Activated T-cell treated with anti-CD3 and anti-CD28 coated beads for 48 hours (primary cell): ENCODE results near the gene UBE3C.
"Not testable (repeated sequence)": the region's sequence is repeated elsewhere in the genome, so short reads cannot be mapped to it uniquely, and the experiment has no call there.

Experiments used
- DNase-seq: peaks from one replicate; pipeline ENCODE4 v3.0.0-alpha.2; 2020; ENCODE audit warnings: low read depth

The UBE3C gene

DNA sequence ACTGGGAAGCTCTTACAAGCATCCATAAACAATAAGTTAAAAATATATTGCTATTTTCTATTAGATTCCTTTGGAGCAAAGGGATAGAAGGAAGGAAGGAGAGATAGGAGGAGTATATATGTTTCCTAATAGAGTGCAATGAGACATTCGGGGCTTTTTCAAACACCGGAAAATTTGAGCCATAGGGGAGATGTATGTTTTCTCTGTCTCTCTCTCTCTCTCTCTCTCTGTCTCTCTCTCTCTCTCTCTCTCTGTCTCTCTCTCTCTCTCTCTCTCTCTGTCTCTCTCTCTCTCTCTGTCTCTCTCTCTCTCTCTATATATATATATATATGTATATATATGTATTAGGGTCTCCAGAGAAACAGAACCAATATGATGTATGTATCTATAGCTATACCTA is 7.9 kb upstream of the UBE3C start:
- not testable (repeated sequence) for DNase-seq

- no peak for DNase-seq
Observed at GRCh38 chr7:157132796-157133195, 5.9 kb upstream of the UBE3C start.

- DNase-seq: no peak
Observed at GRCh38 chr7:157133304-157133703, 5.4 kb upstream of the UBE3C start.

GRCh38 chr7:157136372-157136771 is 2.4 kb upstream of the UBE3C start:
- no peak for DNase-seq

- no peak for DNase-seq
Observed at GRCh38 chr7:157138101-157138423, 664 bp upstream of the UBE3C start.

- DNase-seq: peak; percentile 6
Observed at GRCh38 chr7:157139111-157139809, 534 bp downstream of the UBE3C start.

DNA sequence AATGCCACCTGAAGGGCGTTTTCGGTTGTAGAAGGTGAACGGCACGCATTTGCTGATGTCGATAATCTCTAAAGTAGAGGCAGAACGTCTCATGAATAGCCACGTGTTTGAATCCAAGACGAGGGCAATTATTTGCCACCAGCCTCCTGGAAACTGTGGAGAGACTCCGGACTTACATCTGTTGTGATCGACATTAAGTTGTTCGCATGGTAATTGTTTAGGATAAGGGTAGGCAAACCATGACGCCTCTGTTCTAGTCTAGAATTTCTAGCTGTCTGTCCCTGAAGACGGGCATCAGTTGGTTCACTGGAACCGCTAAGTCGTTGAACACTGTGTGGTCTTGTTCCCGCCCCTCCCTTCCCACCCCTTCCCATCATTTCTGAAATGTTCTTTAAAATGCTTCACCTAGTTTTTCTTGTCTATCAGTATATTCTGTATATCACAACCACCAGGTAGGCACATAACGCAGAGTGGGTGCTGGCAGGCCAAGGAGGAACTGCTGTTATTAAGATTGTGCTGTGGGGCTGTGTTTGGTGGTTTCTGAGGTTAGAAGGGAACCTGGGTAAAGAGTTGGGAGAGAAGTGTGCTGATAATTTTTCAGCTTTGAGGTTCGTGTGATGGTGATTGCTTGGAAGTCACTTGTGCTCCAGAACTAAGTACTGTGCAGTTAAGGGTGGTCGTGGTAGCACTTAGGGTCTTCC is 1.2 kb downstream of the UBE3C start:
- DNase-seq: no peak

DNA sequence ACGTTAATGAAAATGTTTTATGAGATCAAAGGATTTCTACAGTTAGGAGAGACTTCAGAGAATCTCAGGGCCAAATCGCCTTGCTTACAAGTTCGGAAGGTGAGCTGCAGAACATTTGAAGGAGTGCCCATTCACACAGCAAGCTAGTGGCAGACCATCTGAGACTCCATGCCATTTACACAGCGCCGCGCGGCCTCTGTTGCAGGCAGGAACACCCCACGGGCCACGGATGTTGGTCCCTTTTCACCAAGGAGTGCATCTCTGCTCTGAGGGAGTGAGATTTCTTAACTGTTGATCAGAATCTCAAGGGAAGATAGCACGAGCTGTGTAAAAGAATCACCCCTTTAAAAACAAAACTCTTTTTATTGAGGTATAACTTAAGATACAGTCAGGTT is 1.8 kb downstream of the UBE3C start:
- DNase-seq: no peak

DNA sequence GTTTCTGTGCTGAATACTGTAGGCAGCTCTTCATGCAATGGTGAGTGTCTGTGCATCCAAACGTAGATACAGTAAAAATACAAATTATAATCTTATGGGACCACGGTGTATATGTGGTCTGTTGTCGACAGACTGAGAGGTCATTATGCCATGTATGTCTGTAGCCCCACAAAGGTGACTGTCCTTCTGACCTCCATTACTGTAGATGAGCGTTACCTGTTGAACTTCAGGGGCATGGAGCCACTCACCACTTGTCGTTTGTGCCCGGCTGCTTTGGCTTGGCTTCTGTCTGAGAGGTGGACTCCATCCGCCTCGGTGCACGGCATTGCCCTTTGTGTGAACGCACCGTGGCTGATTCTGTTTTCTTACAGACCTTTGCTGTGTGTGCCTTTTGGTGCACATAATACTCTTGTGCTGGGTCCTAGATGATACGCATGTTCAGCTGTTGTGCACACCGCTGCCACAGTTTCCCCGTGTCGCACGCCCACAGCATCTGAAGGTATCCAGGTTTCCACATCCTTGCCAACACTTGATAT is 2.9 kb downstream of the UBE3C start:
- DNase-seq: no peak

- no peak for DNase-seq
Observed at GRCh38 chr7:157143788-157144187, 5.1 kb downstream of the UBE3C start.

DNA sequence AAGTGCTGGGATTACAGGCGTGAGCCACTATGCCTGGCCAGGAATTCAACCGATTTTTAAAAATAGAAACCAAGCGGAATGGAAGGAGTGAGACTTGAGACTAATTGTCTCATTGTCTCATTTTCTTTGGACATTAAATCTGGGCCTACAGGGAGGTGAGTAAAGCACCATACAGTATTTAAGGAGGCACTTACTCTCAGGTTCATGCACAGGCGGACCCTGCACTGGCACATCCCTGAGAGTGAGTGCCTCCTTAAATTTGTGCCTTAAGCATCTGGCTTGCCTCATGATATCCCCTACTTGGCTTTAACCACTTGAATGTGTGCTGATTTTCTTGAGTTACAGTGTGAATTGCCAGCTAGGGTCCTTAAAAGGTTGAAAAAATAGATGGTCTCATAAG is 10.6 kb downstream of the UBE3C start:
- DNase-seq: no peak

DNA sequence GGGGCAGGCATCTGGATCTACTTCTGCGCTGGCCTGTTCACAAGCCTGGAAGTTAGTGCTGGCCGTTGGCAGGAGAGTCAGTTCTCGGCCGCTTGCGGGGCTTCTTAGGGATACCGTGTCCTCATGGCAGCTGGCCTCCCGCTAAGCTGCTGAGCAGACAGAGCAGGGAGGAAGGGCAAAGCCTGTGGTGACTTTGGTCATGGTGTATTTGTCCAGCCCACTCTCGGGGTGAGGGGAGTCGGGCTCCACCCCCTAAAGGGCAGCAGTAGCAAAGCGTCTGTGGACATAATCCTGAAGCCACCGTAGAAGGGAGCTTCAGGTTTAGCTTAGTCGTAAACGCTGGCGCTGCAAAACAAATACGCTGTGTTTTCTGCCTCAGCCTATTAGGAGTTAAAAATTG is 12.2 kb downstream of the UBE3C start:
- no peak for DNase-seq

- no peak for DNase-seq
Observed at GRCh38 chr7:157151626-157152339, 13.1 kb downstream of the UBE3C start.

GRCh38 chr7:157152391-157152937 is 13.7 kb downstream of the UBE3C start:
- no peak for DNase-seq

GRCh38 chr7:157153260-157153659 is 14.5 kb downstream of the UBE3C start:
- DNase-seq: no peak

- no peak for DNase-seq
Observed at GRCh38 chr7:157155959-157156358, 17.2 kb downstream of the UBE3C start.

DNA sequence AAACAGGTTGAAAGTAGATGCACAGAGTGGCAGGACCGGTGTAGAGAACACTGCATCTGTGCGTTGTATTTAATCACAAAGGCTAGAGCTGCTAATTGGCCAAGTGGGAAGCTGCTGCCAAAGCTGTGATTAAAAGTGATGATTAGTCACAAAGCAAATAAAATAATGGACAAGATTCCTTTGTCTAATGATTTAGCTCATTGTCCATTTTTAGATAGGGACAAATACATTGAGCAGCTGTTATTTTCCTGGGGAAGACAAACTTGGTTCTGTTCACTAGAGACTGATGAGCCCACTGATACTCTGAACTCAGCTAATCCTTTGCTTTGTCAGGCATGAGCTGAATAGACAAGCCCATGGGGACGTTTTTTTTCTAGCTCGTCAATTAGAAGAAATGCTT is 19.7 kb downstream of the UBE3C start:
- DNase-seq: no peak

DNA sequence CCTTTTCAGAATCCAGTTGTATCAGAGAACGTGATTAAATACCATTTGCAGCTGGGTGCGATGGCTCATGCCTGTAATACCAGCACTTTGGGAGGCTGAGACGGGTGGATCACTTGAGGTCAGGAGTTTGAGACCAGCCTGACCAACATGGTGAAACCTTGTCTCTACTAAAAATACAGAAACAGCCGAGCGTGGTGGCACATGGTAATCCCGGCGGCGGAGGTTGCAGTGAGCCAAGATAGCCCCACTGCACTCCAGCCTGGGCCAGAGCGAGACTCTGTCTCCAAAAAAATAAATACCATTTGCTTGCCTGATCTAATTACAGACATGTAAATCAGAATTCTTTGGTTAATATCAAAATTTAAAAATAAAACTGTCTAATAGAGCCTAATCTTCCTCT is 20.8 kb downstream of the UBE3C start:
- not testable (repeated sequence) for DNase-seq

- DNase-seq: no peak
Observed at GRCh38 chr7:157160433-157160832, 21.7 kb downstream of the UBE3C start.

GRCh38 chr7:157165987-157166386 is 27.3 kb downstream of the UBE3C start:
- no peak for DNase-seq

GRCh38 chr7:157168571-157168970 is 29.8 kb downstream of the UBE3C start:
- DNase-seq: no peak

- no peak for DNase-seq
Observed at GRCh38 chr7:157176771-157177170, 38.0 kb downstream of the UBE3C start.
